H9 (cell line): ENCODE data around the gene UMAD1. TPM values are rescaled to one million over a fixed set of nuclear protein-coding genes. Genes with fewer than 3 reads are reported as not detected.
A peak's percentile ranks its signal among the peaks of the same experiment; 100 is the strongest.

Experiments used
- DNase-seq: peaks from one replicate; pipeline ENCODE4 v3.0.0-alpha.2; 2017
- H2AFZ ChIP-seq: one replicate; pipeline ENCODE4 v1.6.1; 2013; ENCODE audit warnings: mild to moderate bottlenecking, low read length, control low read depth, moderate library complexity
- H2AK5ac ChIP-seq: 2 replicates; pipeline ENCODE4 v1.6.1; 2013; ENCODE audit warnings: low read length, control low read depth, mixed read lengths; ENCODE audit not compliant: insufficient read length
- H2BK120ac ChIP-seq: one replicate; pipeline ENCODE4 v1.6.1; 2013; ENCODE audit warnings: low read depth, mild to moderate bottlenecking, low read length, control low read depth, inconsistent platforms; ENCODE audit not compliant: poor library complexity, severe bottlenecking
- H2BK12ac ChIP-seq: 2 replicates; pipeline ENCODE4 v1.6.1; 2013; ENCODE audit warnings: low read length, control low read depth, mixed read lengths, low read depth; ENCODE audit not compliant: insufficient read length
- H2BK15ac ChIP-seq: 2 replicates; pipeline ENCODE4 v1.6.1; 2013; ENCODE audit warnings: low read depth, low read length, control low read depth
- H2BK20ac ChIP-seq: one replicate; pipeline ENCODE4 v1.6.1; 2013; ENCODE audit warnings: low read depth, mild to moderate bottlenecking, low read length, control low read depth, inconsistent platforms; ENCODE audit not compliant: poor library complexity, severe bottlenecking
- H2BK5ac ChIP-seq: 2 replicates; pipeline ENCODE4 v1.6.1; 2013; ENCODE audit warnings: low read length, control low read depth, mixed read lengths; ENCODE audit not compliant: insufficient read length
- H3K14ac ChIP-seq: 2 replicates; pipeline ENCODE4 v1.6.1; 2013; ENCODE audit warnings: low read length, control low read depth; ENCODE audit not compliant: insufficient read depth
- H3K18ac ChIP-seq: 2 replicates; pipeline ENCODE4 v1.6.1; 2013; ENCODE audit warnings: low read depth, mild to moderate bottlenecking, mixed read lengths, low read length, control low read depth; ENCODE audit not compliant: insufficient read length
- H3K23ac ChIP-seq: 2 replicates; pipeline ENCODE4 v1.6.1; 2013; ENCODE audit warnings: low read length, control low read depth, mixed read lengths, low read depth; ENCODE audit not compliant: insufficient read length
- H3K23me2 ChIP-seq: 2 replicates; pipeline ENCODE4 v1.6.1; 2013; ENCODE audit warnings: low read depth, mild to moderate bottlenecking, mixed read lengths, low read length, control low read depth; ENCODE audit not compliant: insufficient read length, poor library complexity, severe bottlenecking
- H3K27ac ChIP-seq: 2 replicates; pipeline ENCODE4 v1.5.1; 2013; ENCODE audit warnings: low read length, control low read depth, mixed read lengths, low read depth; ENCODE audit not compliant: insufficient read length
- H3K27me3 ChIP-seq: 2 replicates; pipeline ENCODE4 v1.6.1; 2013; ENCODE audit warnings: low read length, control low read depth, inconsistent platforms; ENCODE audit not compliant: insufficient read depth
- H3K4ac ChIP-seq: 2 replicates; pipeline ENCODE4 v1.6.1; 2013; ENCODE audit warnings: low read depth, mild to moderate bottlenecking, control low read depth, inconsistent platforms, low read length, moderate library complexity
- H3K4me1 ChIP-seq: 2 replicates; pipeline ENCODE4 v1.6.1; 2013; ENCODE audit warnings: low read length, control low read depth, inconsistent platforms; ENCODE audit not compliant: insufficient read depth
- H3K4me2 ChIP-seq: 2 replicates; pipeline ENCODE4 v1.6.1; 2013; ENCODE audit warnings: low read length, control low read depth, mixed read lengths; ENCODE audit not compliant: insufficient read length, insufficient read depth
- H3K56ac ChIP-seq: 2 replicates; pipeline ENCODE4 v1.6.1; 2013; ENCODE audit warnings: low read depth, mild to moderate bottlenecking, mixed read lengths, low read length, control low read depth; ENCODE audit not compliant: insufficient read length
- H3K79me1 ChIP-seq: 2 replicates; pipeline ENCODE4 v1.6.1; 2013; ENCODE audit warnings: low read depth, mild to moderate bottlenecking, moderate library complexity, low read length, control low read depth, inconsistent platforms; ENCODE audit not compliant: insufficient read depth, poor library complexity, severe bottlenecking
- H3K79me2 ChIP-seq: 2 replicates; pipeline ENCODE4 v1.6.1; 2013; ENCODE audit warnings: low read length, control low read depth, inconsistent platforms; ENCODE audit not compliant: insufficient read depth
- H3K9ac ChIP-seq: 2 replicates; pipeline ENCODE4 v1.6.1; 2013; ENCODE audit warnings: low read length, control low read depth, mixed read lengths; ENCODE audit not compliant: insufficient read length; ENCODE audit errors: extremely low read depth
- H3K9me3 ChIP-seq: one replicate; pipeline ENCODE4 v1.6.1; 2013; ENCODE audit warnings: low read depth, low read length, inconsistent platforms; ENCODE audit not compliant: control insufficient read depth
- H3T11ph ChIP-seq: one replicate; pipeline ENCODE4 v1.6.1; 2013; ENCODE audit warnings: mild to moderate bottlenecking, low read length, control low read depth, inconsistent platforms
- H4K20me1 ChIP-seq: one replicate; pipeline ENCODE4 v1.6.1; 2013; ENCODE audit not compliant: control insufficient read depth, insufficient read length, insufficient read depth
- H4K5ac ChIP-seq: 2 replicates; pipeline ENCODE4 v1.6.1; 2013; ENCODE audit warnings: low read depth, mild to moderate bottlenecking, mixed read lengths, low read length, control low read depth; ENCODE audit not compliant: insufficient read length
- H4K8ac ChIP-seq: replicated peaks from 2 replicates; pipeline ENCODE4 v1.6.1; 2013; ENCODE audit warnings: low read length, control low read depth, mixed read lengths, low read depth; ENCODE audit not compliant: insufficient read length
- H4K91ac ChIP-seq: 2 replicates; pipeline ENCODE4 v1.6.1; 2013; ENCODE audit warnings: low read depth, mild to moderate bottlenecking, moderate library complexity, mixed read lengths, low read length, control low read depth; ENCODE audit not compliant: insufficient read length
- H3K27ac Mint-ChIP-seq, 3 experiments: 2 replicates in 2 of 3; 3 replicates in 1 of 3; pipeline ENCODE4 v1.8.0; 2020 to 2021; ENCODE audit warnings: mixed read lengths in 3 of 3, mild to moderate bottlenecking in 1 of 3, moderate library complexity in 1 of 3
- H3K27me3 Mint-ChIP-seq: 2 replicates; pipeline ENCODE4 v1.8.0; 2021; ENCODE audit warnings: low read depth, mild to moderate bottlenecking, moderate library complexity, mixed read lengths
- H3K36me3 Mint-ChIP-seq, 3 experiments: 2 replicates in 2 of 3; 3 replicates in 1 of 3; pipeline ENCODE4 v1.8.0; 2020 to 2021; ENCODE audit warnings: low read depth in 3 of 3, mixed read lengths in 3 of 3; ENCODE audit not compliant: insufficient read depth in 1 of 3
- H3K4me1 Mint-ChIP-seq, 2 experiments: 2 replicates each; pipeline ENCODE4 v1.8.0; 2020; ENCODE audit warnings: mixed read lengths in 2 of 2
- H3K4me3 Mint-ChIP-seq, 2 experiments: 2 replicates in 1 of 2; 3 replicates in 1 of 2; pipeline ENCODE4 v1.8.0; 2020 to 2021; ENCODE audit warnings: mild to moderate bottlenecking in 2 of 2, mixed read lengths in 2 of 2, moderate library complexity in 1 of 2
- H3K9me3 Mint-ChIP-seq, 2 experiments: 2 replicates in 1 of 2; 3 replicates in 1 of 2; pipeline ENCODE4 v1.8.0; 2020; ENCODE audit warnings: mild to moderate bottlenecking in 2 of 2, mixed read lengths in 2 of 2, moderate library complexity in 1 of 2
- CTCF ChIP-seq: fragments of 200-600 bp; sonication (generic); conservative IDR thresholded peaks from 3 replicates; pipeline ENCODE4 v1.8.0; 2021; ENCODE audit warnings: antibody characterized with exemption, mild to moderate bottlenecking
- WGBS: extraction: QIAGEN DNeasy Blood & Tissue Kit; methylation state at CpG from one replicate; pipeline ENCODE4 v1.1.7; 2013; ENCODE audit warnings: missing lambda C conversion rate, low lambda C conversion rate, mixed read lengths; ENCODE audit not compliant: insufficient read length; ENCODE audit errors: extremely low coverage; 5-methylcytosine and 5-hydroxymethylcytosine counted together
- total RNA-seq: library from RNA; stranded (reverse); gene quantifications from 2 replicates; pipeline ENCODE4 v1.2.1, GENCODE V29; 2021

The UMAD1 gene
- total RNA-seq, 1 experiment from 2014 or later: 8.9 TPM

- H3K27me3 ChIP-seq: no peaks in the 10 kb centered on the region
- no peak overlapping the region for H4K8ac ChIP-seq
- peaks cover 4% of the 10 kb centered on the region; the same call in 1 of the 2 replicates for H3K4me1 ChIP-seq
- H3K36me3 Mint-ChIP-seq: 0 out of 7 replicates have a peak, but pooled peaks cover 0 to 4% (median 0%) of the 10 kb centered on the region in 3 experiments
- H2BK15ac ChIP-seq: no peak overlapping the region
- no peak overlapping the region for H4K5ac ChIP-seq
- no peaks in the 10 kb centered on the region for H3K79me1 ChIP-seq
- H3K23ac ChIP-seq: no peak overlapping the region
- H3K14ac ChIP-seq: no peak overlapping the region
- H3K9me3 ChIP-seq: no peaks in the 10 kb centered on the region
- H3K9ac ChIP-seq: no peak overlapping the region
- H2AFZ ChIP-seq: no peak overlapping the region
- no peak overlapping the region for H3T11ph ChIP-seq
- DNase-seq: no peak
- H3K9me3 Mint-ChIP-seq: peaks cover 0 to 3% of the 10 kb centered on the region in 2 experiments; a peak in 1 of 5 replicates
- no peak overlapping the region for H3K4ac ChIP-seq
- H4K20me1 ChIP-seq: no peaks in the 10 kb centered on the region
- H3K27me3 Mint-ChIP-seq: no peaks in the 10 kb centered on the region
- WGBS: no CpG with 5 or more reads among the region's 6 CpGs
- H2AK5ac ChIP-seq: no peak overlapping the region
- H2BK5ac ChIP-seq: no peak overlapping the region
- H3K4me3 Mint-ChIP-seq: no peak overlapping the region
- no peak overlapping the region for H3K27ac ChIP-seq
- no peaks in the 10 kb centered on the region for H3K79me2 ChIP-seq
- no peak overlapping the region for H2BK12ac ChIP-seq
- H3K18ac ChIP-seq: no peak overlapping the region
- peaks cover 32 to 43% of the 10 kb centered on the region in 2 experiments for H3K4me1 Mint-ChIP-seq
- H3K56ac ChIP-seq: no peak overlapping the region
- H4K91ac ChIP-seq: no peak overlapping the region
- no peak for TF ChIP-seq CTCF
- no peaks in the 10 kb centered on the region for H3K23me2 ChIP-seq
- H2BK20ac ChIP-seq: no peak overlapping the region
- no peak overlapping the region for H2BK120ac ChIP-seq
- H3K4me2 ChIP-seq: no peak overlapping the region
- H3K27ac Mint-ChIP-seq: peak overlapping the region in 1 of 3 experiments; percentile 18; a peak in 1 of 7 replicates
Measured at GRCh38 chr7:7819442-7820247, 179.1 kb downstream of the UMAD1 start.
